ENCODE data around the gene RANBP17. TPM values are rescaled to one million over a fixed set of nuclear protein-coding genes. Genes with fewer than 3 reads are reported as not detected.

Gene RANBP17
- total RNA-seq, 1 donor from 2014 or later: 29.3 TPM

- DNase-seq (ENCODE audit: low spot score): no peak
Measured at GRCh38 chr5:171249460-171249859, 387.6 kb downstream of the RANBP17 start.

GRCh38 chr5:171250738-171251137, 388.9 kb downstream of the RANBP17 start:
- no peak for DNase-seq (ENCODE audit: low spot score)

GRCh38 chr5:171251519-171251918, 389.7 kb downstream of the RANBP17 start:
- no peak for DNase-seq (ENCODE audit: low spot score)

GRCh38 chr5:171252674-171253073, 390.9 kb downstream of the RANBP17 start:
- no peak for DNase-seq (ENCODE audit: low spot score)

- no peak for DNase-seq (ENCODE audit: low spot score)
Measured at GRCh38 chr5:171258737-171259415, 397.1 kb downstream of the RANBP17 start.

- DNase-seq (ENCODE audit: low spot score): no peak
Measured at GRCh38 chr5:171261361-171261760, 399.5 kb downstream of the RANBP17 start.

GRCh38 chr5:171261904-171262303, 400.1 kb downstream of the RANBP17 start:
- no peak for DNase-seq (ENCODE audit: low spot score)

- no peak for DNase-seq (ENCODE audit: low spot score)
Measured at GRCh38 chr5:171263181-171263580, 401.4 kb downstream of the RANBP17 start.

GRCh38 chr5:171264843-171265242, 403.0 kb downstream of the RANBP17 start:
- no peak for DNase-seq (ENCODE audit: low spot score)

- DNase-seq (ENCODE audit: low spot score): no peak
Measured at GRCh38 chr5:171268700-171269620, 407.1 kb downstream of the RANBP17 start.

- no peak for DNase-seq (ENCODE audit: low spot score)
Measured at GRCh38 chr5:171269717-171270116, 407.9 kb downstream of the RANBP17 start.

- no peak for DNase-seq (ENCODE audit: low spot score)
Measured at GRCh38 chr5:171270136-171270535, 408.3 kb downstream of the RANBP17 start.

GRCh38 chr5:171271798-171272197, 410.0 kb downstream of the RANBP17 start:
- no peak for DNase-seq (ENCODE audit: low spot score)

GRCh38 chr5:171272996-171273970, 411.5 kb downstream of the RANBP17 start:
- DNase-seq (ENCODE audit: low spot score): no peak

- DNase-seq (ENCODE audit: low spot score): no peak
Measured at GRCh38 chr5:171275841-171276544, 414.2 kb downstream of the RANBP17 start.

- no peak for DNase-seq (ENCODE audit: low spot score)
Measured at GRCh38 chr5:171283753-171284152, 421.9 kb downstream of the RANBP17 start.

- DNase-seq (ENCODE audit: low spot score): no peak
Measured at GRCh38 chr5:171285465-171285864, 423.6 kb downstream of the RANBP17 start.

- no peak for DNase-seq (ENCODE audit: low spot score)
Measured at GRCh38 chr5:171288066-171288465, 426.2 kb downstream of the RANBP17 start.

- no peak for DNase-seq (ENCODE audit: low spot score)
Measured at GRCh38 chr5:171291371-171291770, 429.6 kb downstream of the RANBP17 start.

GRCh38 chr5:171295299-171295698, 433.5 kb downstream of the RANBP17 start:
- no peak for DNase-seq (ENCODE audit: low spot score)

- DNase-seq (ENCODE audit: low spot score): no peak
Measured at GRCh38 chr5:171295801-171296200, 434.0 kb downstream of the RANBP17 start.
